NCI-H2196 treated with DMSO at 0.1 percent for 48 hours (cell line): ENCODE results near the gene PSAT1.

Experiments
- DNase-seq: peaks from one replicate; lab custom pipeline; 2025; ENCODE audit not compliant: unreplicated experiment; lab: John Stamatoyannopoulos, UW

The PSAT1 gene

GRCh38 chr9:78316166-78316892, 19.4 kb downstream of the PSAT1 start:
- DNase-seq, result no peak

GRCh38 chr9:78319197-78320029, 22.5 kb downstream of the PSAT1 start:
- no peak for DNase-seq

- DNase-seq, result no peak
Observed at GRCh38 chr9:78320030-78320693, 23.2 kb downstream of the PSAT1 start.

- DNase-seq, result no peak
Observed at GRCh38 chr9:78320875-78321496, 24.1 kb downstream of the PSAT1 start.

- no peak for DNase-seq
Observed at GRCh38 chr9:78321505-78321904, 24.6 kb downstream of the PSAT1 start.

- DNase-seq, result no peak
Observed at GRCh38 chr9:78324068-78324650, 27.2 kb downstream of the PSAT1 start.

- DNase-seq, result no peak
Observed at GRCh38 chr9:78324682-78325081, 27.8 kb downstream of the PSAT1 start.

- DNase-seq, result peak; percentile 65
Observed at GRCh38 chr9:78325343-78325742, 28.4 kb downstream of the PSAT1 start.

GRCh38 chr9:78325846-78326360, 29.0 kb downstream of the PSAT1 start:
- DNase-seq, result no peak

GRCh38 chr9:78326564-78326963, 29.6 kb downstream of the PSAT1 start:
- DNase-seq, result no peak

- no peak for DNase-seq
Observed at GRCh38 chr9:78332381-78332780, 35.5 kb downstream of the PSAT1 start.

- DNase-seq, result no peak
Observed at GRCh38 chr9:78348848-78349247, 51.9 kb downstream of the PSAT1 start.

- no peak for DNase-seq
Observed at GRCh38 chr9:78351816-78352215, 54.9 kb downstream of the PSAT1 start.

GRCh38 chr9:78354324-78354973, 57.5 kb downstream of the PSAT1 start:
- no peak for DNase-seq

- no peak for DNase-seq
Observed at GRCh38 chr9:78354989-78355388, 58.1 kb downstream of the PSAT1 start.

GRCh38 chr9:78356634-78357033, 59.7 kb downstream of the PSAT1 start:
- no peak for DNase-seq

GRCh38 chr9:78357165-78357873, 60.4 kb downstream of the PSAT1 start:
- DNase-seq, result no peak

GRCh38 chr9:78358329-78359051, 61.6 kb downstream of the PSAT1 start:
- no peak for DNase-seq

GRCh38 chr9:78363221-78363620, 66.3 kb downstream of the PSAT1 start:
- DNase-seq, result no peak
